Glutamatergic neuron (in vitro differentiated cells): ENCODE data around the gene KRTAP21-3. TPM values are rescaled to one million over a fixed set of nuclear protein-coding genes. Genes with fewer than 3 reads are reported as not detected.

Experiments
- DNase-seq: peaks from one replicate; pipeline ENCODE4 v3.0.0; 2022
- H3K27ac Mint-ChIP-seq: one replicate; pipeline ENCODE4 v1.8.0; 2020; ENCODE audit warnings: mild to moderate bottlenecking, mixed read lengths, inconsistent platforms; ENCODE audit not compliant: unreplicated experiment
- H3K27me3 Mint-ChIP-seq: one replicate; pipeline ENCODE4 v1.8.0; 2020; ENCODE audit warnings: mild to moderate bottlenecking, moderate library complexity, mixed read lengths, inconsistent platforms; ENCODE audit not compliant: unreplicated experiment
- H3K36me3 Mint-ChIP-seq: one replicate; pipeline ENCODE4 v1.8.0; 2020; ENCODE audit warnings: mild to moderate bottlenecking, mixed read lengths, inconsistent platforms; ENCODE audit not compliant: unreplicated experiment
- H3K4me1 Mint-ChIP-seq: one replicate; pipeline ENCODE4 v1.8.0; 2020; ENCODE audit warnings: mild to moderate bottlenecking, low read depth, mixed read lengths, inconsistent platforms; ENCODE audit not compliant: unreplicated experiment
- H3K4me3 Mint-ChIP-seq: one replicate; pipeline ENCODE4 v1.8.0; 2020; ENCODE audit warnings: mild to moderate bottlenecking, mixed read lengths, inconsistent platforms; ENCODE audit not compliant: unreplicated experiment
- H3K9me3 Mint-ChIP-seq: one replicate; pipeline ENCODE4 v1.8.0; 2020; ENCODE audit warnings: mild to moderate bottlenecking, moderate library complexity, mixed read lengths, inconsistent platforms; ENCODE audit not compliant: unreplicated experiment
- CTCF ChIP-seq: fragments of 200-600 bp; sonication (generic); IDR thresholded peaks from one replicate; pipeline ENCODE4 v1.5.0; 2021; ENCODE audit not compliant: partially characterized antibody, unreplicated experiment
- total RNA-seq: library from RNA; stranded (reverse); fragmentation: NEBNext Ultra II Directional; extraction: Animal tissue kit (Norgen Biotek cat#: 25700); gene quantifications from one replicate; pipeline ENCODE4 v1.2.1, GENCODE V29; 2021; ENCODE audit not compliant: unreplicated experiment

KRTAP21-3 gene
- total RNA-seq, 1 donor from 2014 or later: not detected

DNA sequence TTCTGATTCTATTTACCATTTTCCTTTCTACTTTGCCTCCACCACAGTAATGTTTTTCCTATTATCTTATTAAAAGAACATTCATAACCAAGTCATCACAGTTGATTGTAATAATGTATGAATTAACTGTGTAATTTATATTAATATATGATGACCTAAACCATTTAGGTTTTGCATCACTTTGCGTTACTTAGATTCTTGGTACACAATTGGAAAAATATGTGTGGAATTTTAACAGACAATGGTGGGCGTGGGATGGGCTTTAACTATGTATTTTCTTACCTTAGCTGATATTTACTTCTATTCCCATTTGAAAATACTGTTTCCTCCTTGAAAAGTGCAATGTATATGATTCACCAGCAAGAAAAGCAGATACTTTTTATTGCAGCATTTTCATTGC, 3.6 kb downstream of the KRTAP21-3 start:
- Mint-ChIP-seq H3K9me3 (no peaks in the 10 kb centered on the region), H3K4me3 (no peak overlapping the region), H3K4me1 (no peaks in the 10 kb centered on the region), H3K36me3 (no peaks in the 10 kb centered on the region), H3K27me3 (peaks cover 4% of the 10 kb centered on the region), H3K27ac (no peak overlapping the region)
- no peak for TF ChIP-seq CTCF
- no peak for DNase-seq

- no peak for DNase-seq
Observed at GRCh38 chr21:30714456-30714855, 4.1 kb downstream of the KRTAP21-3 start.

GRCh38 chr21:30713766-30714165, 4.8 kb downstream of the KRTAP21-3 start:
- Mint-ChIP-seq H3K27me3 (peaks cover 4% of the 10 kb centered on the region), H3K9me3 (no peaks in the 10 kb centered on the region), H3K36me3 (no peaks in the 10 kb centered on the region), H3K4me3 (no peak overlapping the region), H3K27ac (no peak overlapping the region), H3K4me1 (no peaks in the 10 kb centered on the region)
- no peak for DNase-seq
- TF ChIP-seq CTCF: no peak

More at GRCh38 chr21:30714456-30714855, 4.1 kb downstream of the KRTAP21-3 start:
- TF ChIP-seq CTCF: no peak
- Mint-ChIP-seq H3K9me3 (no peaks in the 10 kb centered on the region), H3K27ac (no peak overlapping the region), H3K27me3 (peaks cover 4% of the 10 kb centered on the region), H3K4me3 (no peak overlapping the region), H3K36me3 (no peaks in the 10 kb centered on the region), H3K4me1 (no peaks in the 10 kb centered on the region)

DNA sequence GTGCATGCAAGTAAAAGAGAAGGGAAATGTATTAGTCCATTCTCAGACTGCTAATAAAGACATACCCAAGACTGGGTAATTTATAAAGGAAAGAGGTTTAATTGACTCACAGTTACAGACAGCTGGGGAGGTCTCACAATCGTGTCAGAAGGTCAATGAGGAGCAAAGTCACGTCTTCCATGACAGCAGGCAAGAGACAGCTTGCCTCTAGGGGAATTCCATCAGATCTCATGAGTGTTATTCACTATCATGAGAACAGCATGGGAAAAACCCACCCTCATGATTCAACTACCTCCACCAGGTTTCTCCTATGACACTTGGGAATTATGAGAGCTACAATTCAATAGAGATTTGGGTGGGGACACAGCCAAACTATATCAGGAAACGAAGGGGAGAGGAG, 8.1 kb downstream of the KRTAP21-3 start:
- H3K27ac Mint-ChIP-seq: no peak overlapping the region
- no peak for TF ChIP-seq CTCF
- no peaks in the 10 kb centered on the region for H3K4me1 Mint-ChIP-seq
- H3K4me3 Mint-ChIP-seq: no peak overlapping the region
- H3K9me3 Mint-ChIP-seq: no peaks in the 10 kb centered on the region
- H3K36me3 Mint-ChIP-seq: no peaks in the 10 kb centered on the region
- DNase-seq: no peak
- H3K27me3 Mint-ChIP-seq: no peaks in the 10 kb centered on the region

DNA sequence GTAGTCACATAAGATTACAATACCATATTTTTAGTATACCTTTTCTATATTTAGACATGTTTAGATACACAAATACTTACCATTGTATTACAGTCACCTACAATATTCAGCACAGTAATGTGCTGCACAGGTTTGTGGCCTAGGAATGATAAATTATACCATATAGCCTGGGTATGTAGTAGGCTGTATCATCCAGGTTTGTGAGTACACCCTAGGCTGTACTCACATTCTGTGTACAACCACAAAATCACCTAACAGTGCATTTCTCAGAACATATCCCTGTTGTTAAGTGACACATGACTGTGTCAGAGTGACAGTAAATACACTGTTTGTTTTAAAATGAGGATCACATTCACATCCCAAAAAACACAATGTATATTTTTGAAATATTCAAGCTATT, 11.2 kb downstream of the KRTAP21-3 start:
- no peaks in the 10 kb centered on the region for H3K4me1 Mint-ChIP-seq
- H3K36me3 Mint-ChIP-seq: no peaks in the 10 kb centered on the region
- no peaks in the 10 kb centered on the region for H3K27me3 Mint-ChIP-seq
- no peak overlapping the region for H3K4me3 Mint-ChIP-seq
- no peak overlapping the region for H3K27ac Mint-ChIP-seq
- DNase-seq: no peak
- TF ChIP-seq CTCF: no peak
- H3K9me3 Mint-ChIP-seq: no peaks in the 10 kb centered on the region
